Neural cell (in vitro differentiated cells): ENCODE data around the gene TTC34. TPM values are rescaled to one million over a fixed set of nuclear protein-coding genes. Genes with fewer than 3 reads are reported as not detected.

Experiments
- H2AFZ ChIP-seq: fragments of 200-600, 300-800 bp; sonication (generic), shearing (Covaris generic); 2 replicates; pipeline ENCODE4 v1.6.0; 2014; ENCODE audit warnings: low read depth, mild to moderate bottlenecking, antibody characterized with exemption, low read length, moderate library complexity
- H3F3A ChIP-seq: fragments of 200-600 bp; shearing (Covaris generic); 2 replicates; pipeline ENCODE4 v1.6.1; 2016; ENCODE audit warnings: mild to moderate bottlenecking, moderate library complexity, mixed read lengths, antibody characterized with exemption, low read length; ENCODE audit not compliant: insufficient read depth, poor library complexity, severe bottlenecking
- H3K27ac ChIP-seq: fragments of 200-600, 300-800 bp; sonication (generic), shearing (Covaris generic); 2 replicates; pipeline ENCODE4 v1.5.1; 2014; ENCODE audit warnings: mild to moderate bottlenecking, low read length, moderate library complexity
- H3K27me3 ChIP-seq: fragments of 300-800, 200-600 bp; sonication (generic), shearing (Covaris generic); 2 replicates; pipeline ENCODE4 v1.6.0; 2014; ENCODE audit warnings: mild to moderate bottlenecking, low read depth, low read length, moderate library complexity; ENCODE audit not compliant: insufficient read depth
- H3K36me3 ChIP-seq: fragments of 300-800, 200-600 bp; sonication (generic), shearing (Covaris generic); 2 replicates; pipeline ENCODE4 v1.5.1; 2014; ENCODE audit warnings: mild to moderate bottlenecking, antibody characterized with exemption, low read length, moderate library complexity; ENCODE audit not compliant: insufficient read depth
- H3K4me2 ChIP-seq: fragments of 300-800, 200-600 bp; sonication (generic), shearing (Covaris generic); 2 replicates; pipeline ENCODE4 v1.6.0; 2014; ENCODE audit warnings: mild to moderate bottlenecking, low read length
- H3K4me3 ChIP-seq: fragments of 300-800, 200-600 bp; sonication (generic), shearing (Covaris generic); 2 replicates; pipeline ENCODE4 v1.5.1; 2014; ENCODE audit warnings: mild to moderate bottlenecking, low read length, moderate library complexity
- H3K79me2 ChIP-seq: fragments of 200-600 bp; shearing (Covaris generic); replicated peaks from 2 replicates; pipeline ENCODE4 v1.6.0; 2014; ENCODE audit warnings: mild to moderate bottlenecking, low read length, moderate library complexity; ENCODE audit not compliant: insufficient read depth
- H3K9ac ChIP-seq: fragments of 300-800, 200-600 bp; sonication (generic), shearing (Covaris generic); 2 replicates; pipeline ENCODE4 v1.6.1; 2016; ENCODE audit warnings: mild to moderate bottlenecking, low read length, mixed read lengths
- H3K9me2 ChIP-seq: fragments of 200-600 bp; shearing (Covaris generic); 2 replicates; pipeline ENCODE4 v1.6.1; 2016; ENCODE audit warnings: mild to moderate bottlenecking, low read length, mixed read lengths; ENCODE audit not compliant: insufficient read depth
- H3K9me3 ChIP-seq: fragments of 200-600, 300-800 bp; sonication (generic), shearing (Covaris generic); 2 replicates; pipeline ENCODE4 v1.6.1; 2016; ENCODE audit warnings: mild to moderate bottlenecking, mixed run types, low read length, moderate library complexity, mixed read lengths
- H4K20me1 ChIP-seq: fragments of 200-600 bp; shearing (Covaris generic); 2 replicates; pipeline ENCODE4 v1.6.1; 2016; ENCODE audit warnings: mild to moderate bottlenecking, mixed run types; ENCODE audit not compliant: insufficient read depth
- EP300 ChIP-seq: fragments of 450-650 bp; conservative IDR thresholded peaks from 2 replicates; pipeline ENCODE4 v1.6.1; 2014; ENCODE audit warnings: antibody characterized with exemption, mild to moderate bottlenecking, moderate library complexity; ENCODE audit not compliant: poor library complexity, severe bottlenecking
- EZH2 ChIP-seq: fragments of 200-600, 300-800 bp; shearing (Covaris generic), sonication (generic); IDR thresholded peaks from 2 replicates; pipeline ENCODE4 v1.6.1; 2014; ENCODE audit warnings: antibody characterized with exemption, low read length, borderline replicate concordance, mild to moderate bottlenecking; ENCODE audit not compliant: insufficient read depth, poor library complexity, severe bottlenecking
- MXI1 ChIP-seq: fragments of 450-650 bp; conservative IDR thresholded peaks from 2 replicates; pipeline ENCODE4 v1.6.1; 2014; ENCODE audit warnings: antibody characterized with exemption, mild to moderate bottlenecking; ENCODE audit not compliant: poor library complexity, severe bottlenecking
- POLR2AphosphoS5 ChIP-seq: IDR thresholded peaks from 2 replicates; pipeline ENCODE4 v1.6.1; 2012
- RAD21 ChIP-seq: fragments of 450-650 bp; conservative IDR thresholded peaks from 2 replicates; pipeline ENCODE4 v1.6.1; 2014; ENCODE audit warnings: antibody characterized with exemption, mild to moderate bottlenecking, moderate library complexity
- REST ChIP-seq: IDR thresholded peaks from 2 replicates; pipeline ENCODE4 v1.6.1; 2012; ENCODE audit warnings: borderline replicate concordance
- SMC3 ChIP-seq: fragments of 450-650 bp; conservative IDR thresholded peaks from 2 replicates; pipeline ENCODE4 v1.6.1; 2014; ENCODE audit warnings: antibody characterized with exemption, mild to moderate bottlenecking, moderate library complexity; ENCODE audit not compliant: poor library complexity
- TAF1 ChIP-seq: IDR thresholded peaks from 2 replicates; pipeline ENCODE4 v1.6.1; 2012; ENCODE audit warnings: low read depth
- polyA plus RNA-seq: library from polyadenylated mRNA; depleted of rRNA; stranded (reverse); fragments of >200 nt; gene quantifications from 2 replicates; pipeline ENCODE4 v1.2.3, GENCODE V29; 2014
- TF ChIP-seq, protein P1 (sequence below): fragments of 450-650 bp; IDR thresholded peaks from 2 replicates; pipeline ENCODE4 v1.5.1; 2014; ENCODE audit warnings: antibody characterized with exemption, mild to moderate bottlenecking, moderate library complexity; ENCODE audit not compliant: poor library complexity, severe bottlenecking

TTC34 gene
- polyA plus RNA-seq, 1 donor from 2014 or later, result 0.05 TPM

GRCh38 chr1:2806591-2806990 is 5.1 kb upstream of the TTC34 start:
- no peaks in the 10 kb centered on the region for H3K27me3 ChIP-seq
- no peak overlapping the region for H3K4me2 ChIP-seq
- TF ChIP-seq EP300 (no peak), MXI1 (no peak), POLR2AphosphoS5 (no peak), EZH2 (no peak), TAF1 (no peak)
- TF ChIP-seq, protein P1, sequence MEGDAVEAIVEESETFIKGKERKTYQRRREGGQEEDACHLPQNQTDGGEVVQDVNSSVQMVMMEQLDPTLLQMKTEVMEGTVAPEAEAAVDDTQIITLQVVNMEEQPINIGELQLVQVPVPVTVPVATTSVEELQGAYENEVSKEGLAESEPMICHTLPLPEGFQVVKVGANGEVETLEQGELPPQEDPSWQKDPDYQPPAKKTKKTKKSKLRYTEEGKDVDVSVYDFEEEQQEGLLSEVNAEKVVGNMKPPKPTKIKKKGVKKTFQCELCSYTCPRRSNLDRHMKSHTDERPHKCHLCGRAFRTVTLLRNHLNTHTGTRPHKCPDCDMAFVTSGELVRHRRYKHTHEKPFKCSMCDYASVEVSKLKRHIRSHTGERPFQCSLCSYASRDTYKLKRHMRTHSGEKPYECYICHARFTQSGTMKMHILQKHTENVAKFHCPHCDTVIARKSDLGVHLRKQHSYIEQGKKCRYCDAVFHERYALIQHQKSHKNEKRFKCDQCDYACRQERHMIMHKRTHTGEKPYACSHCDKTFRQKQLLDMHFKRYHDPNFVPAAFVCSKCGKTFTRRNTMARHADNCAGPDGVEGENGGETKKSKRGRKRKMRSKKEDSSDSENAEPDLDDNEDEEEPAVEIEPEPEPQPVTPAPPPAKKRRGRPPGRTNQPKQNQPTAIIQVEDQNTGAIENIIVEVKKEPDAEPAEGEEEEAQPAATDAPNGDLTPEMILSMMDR, result no peak
- H3F3A ChIP-seq, result no peaks in the 10 kb centered on the region
- no peak overlapping the region for H3K27ac ChIP-seq
- H3K9me3 ChIP-seq, result peaks cover 5% of the 10 kb centered on the region
- no peaks in the 10 kb centered on the region for H3K9me2 ChIP-seq
- no peaks in the 10 kb centered on the region for H4K20me1 ChIP-seq
- H3K9ac ChIP-seq, result no peak overlapping the region
- no peak overlapping the region for H2AFZ ChIP-seq
- no peaks in the 10 kb centered on the region for H3K79me2 ChIP-seq
- no peak overlapping the region for H3K4me3 ChIP-seq
- no peaks in the 10 kb centered on the region for H3K36me3 ChIP-seq

DNA sequence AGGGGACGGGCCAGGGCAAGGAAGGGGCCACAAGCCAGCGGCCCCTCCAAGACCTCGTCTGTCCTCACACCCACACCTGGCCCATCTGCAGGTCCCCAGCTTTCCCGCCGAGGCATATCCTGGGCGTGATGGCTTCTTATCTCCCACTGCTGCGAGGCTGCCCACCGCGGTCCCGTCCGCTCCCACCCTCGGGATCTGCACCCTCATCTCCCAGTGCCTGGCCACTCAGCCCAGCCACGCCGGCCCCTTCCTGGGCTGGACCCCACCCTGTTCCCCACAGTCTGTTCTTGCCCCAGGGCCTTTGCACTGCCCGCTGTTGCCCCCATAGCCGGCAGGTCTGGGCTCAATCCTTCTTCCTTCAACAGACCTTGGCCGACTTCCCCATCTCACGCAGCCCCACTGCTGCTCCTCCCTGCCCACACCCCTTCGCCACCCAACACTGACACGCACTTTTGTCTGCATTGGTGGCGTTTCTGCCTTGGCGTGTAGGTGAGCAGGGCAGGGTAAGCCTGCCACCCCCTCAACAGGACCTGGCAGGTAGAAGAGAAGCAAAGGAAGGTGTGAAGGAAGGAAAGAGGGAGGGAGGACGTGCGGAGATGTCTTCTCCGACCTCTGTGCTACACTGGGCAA is 4.4 kb upstream of the TTC34 start:
- Histone ChIP-seq H3K27ac (no peak overlapping the region), H3K36me3 (no peaks in the 10 kb centered on the region), H3K9me3 (peaks cover 5% of the 10 kb centered on the region), H3K79me2 (no peaks in the 10 kb centered on the region), H3K9me2 (no peaks in the 10 kb centered on the region), H3F3A (no peaks in the 10 kb centered on the region), H3K4me3 (no peak overlapping the region), H3K27me3 (no peaks in the 10 kb centered on the region), H3K4me2 (no peak overlapping the region), H3K9ac (no peak overlapping the region), H2AFZ (no peak overlapping the region), H4K20me1 (no peaks in the 10 kb centered on the region)
- TF ChIP-seq SMC3, result no peak
- TF ChIP-seq EZH2, result no peak
- TF ChIP-seq REST, result no peak
- no peak for TF ChIP-seq MXI1
- no peak for TF ChIP-seq RAD21
- TF ChIP-seq, protein P1, result no peak
